Measurements from ENCODE around the gene NUDT14.
A peak's percentile ranks its signal among the peaks of the same experiment; 100 is the strongest.

Gene NUDT14

DNA sequence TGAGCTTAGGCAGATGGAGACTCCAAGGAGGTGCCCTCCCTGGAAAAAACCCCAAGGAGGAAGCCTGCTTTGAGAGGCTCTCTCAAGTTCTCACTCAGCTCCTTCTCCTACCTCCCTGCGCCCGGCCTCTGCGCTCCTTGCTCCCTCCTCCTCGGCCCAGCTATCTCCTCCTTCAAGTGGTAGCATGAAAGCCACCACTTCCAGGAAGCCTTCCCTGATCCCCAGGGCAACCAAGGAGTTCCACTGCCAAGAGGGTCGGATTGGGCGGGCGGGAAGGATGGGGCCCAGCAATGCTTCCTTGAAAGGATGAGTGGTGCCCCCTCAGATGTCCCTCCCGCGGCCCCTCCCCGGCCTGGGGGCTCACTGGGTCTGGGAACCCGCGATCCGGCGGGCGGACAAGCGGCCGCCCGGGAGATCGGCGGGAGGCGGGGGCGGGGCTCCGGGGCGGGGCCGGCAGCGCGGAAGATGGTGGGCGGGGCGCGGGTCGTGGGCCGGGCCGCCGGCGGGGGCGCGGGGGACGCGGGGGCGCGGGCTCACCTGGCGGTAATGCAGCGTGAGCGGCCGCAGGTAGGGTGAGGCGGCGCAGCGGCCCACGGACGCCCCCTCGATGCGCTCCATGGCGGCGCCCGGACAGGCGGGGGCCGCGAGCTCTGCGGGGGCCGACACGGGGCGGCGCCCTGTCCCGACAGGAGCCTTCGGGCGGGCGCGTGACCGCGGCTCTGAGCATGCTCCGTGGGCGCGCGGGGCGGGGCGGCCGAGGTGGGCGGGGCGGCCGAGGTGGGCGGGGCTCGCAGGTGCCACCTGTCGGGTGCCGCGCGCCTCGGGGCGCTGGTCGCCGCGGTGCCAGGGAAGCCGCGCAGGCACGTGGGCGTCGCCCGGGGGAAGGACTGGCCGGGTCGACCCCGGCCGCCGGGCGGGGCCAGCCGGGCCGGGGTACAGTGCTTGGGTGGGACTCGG is at the start of gene NUDT14:
Gene NUDT14 (minus strand): TSS at position 721 of the 957 bp plus-strand sequence. CDS start 103 bp downstream, at position 618.
- H3K27ac ChIP-seq (ENCODE audit: low read depth, low read length): no peak within 1 kb of the TSS

DNA sequence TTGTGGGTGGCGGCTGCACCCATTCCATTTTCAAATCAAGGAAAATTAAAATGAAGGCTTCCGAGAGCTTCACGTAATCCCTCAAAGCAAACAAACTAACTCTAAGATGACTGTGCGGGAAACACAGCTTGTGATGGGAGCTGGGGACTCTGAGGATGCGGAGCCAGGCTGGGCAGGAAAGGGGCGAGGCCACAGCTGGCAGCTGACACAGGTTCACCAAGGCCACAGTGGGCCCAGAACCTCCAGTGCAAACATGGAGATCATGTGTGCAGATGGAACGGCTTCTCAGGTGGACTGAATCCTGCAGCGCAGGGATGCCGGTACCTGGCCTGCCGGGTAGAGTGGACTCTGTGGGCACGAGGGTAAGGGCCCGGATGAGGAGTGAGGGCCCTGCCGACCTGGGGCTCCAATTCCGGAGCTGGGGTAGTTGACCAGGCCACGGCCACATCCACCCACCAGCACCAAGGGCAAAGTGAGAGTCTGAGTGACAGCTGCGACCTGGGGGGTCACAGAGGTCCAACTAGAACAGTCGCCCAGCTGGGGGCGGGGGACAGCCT is 48.1 kb upstream of the NUDT14 start:
- H3K9me3 ChIP-seq (ENCODE audit: low read length): no peaks in the 10 kb centered on the region
- H3K4me3 ChIP-seq (ENCODE audit: low read depth in 1 of 2, low read length in 2 of 2): no peak overlapping the region
- no peak overlapping the region for H3K9ac ChIP-seq (ENCODE audit: low read length)
- H3K4me1 ChIP-seq (ENCODE audit: insufficient read depth, low read length): no peaks in the 10 kb centered on the region
- peaks cover 23% of the 10 kb centered on the region for H3K36me3 ChIP-seq (ENCODE audit: insufficient read depth, low read length)
- H3K27me3 ChIP-seq (ENCODE audit: control insufficient read depth in 1 of 2, insufficient read depth in 2 of 2, low read length in 2 of 2): no peaks in the 10 kb centered on the region
- H3K27ac ChIP-seq (ENCODE audit: low read depth, low read length): no peak overlapping the region

More for the DNA sequence above, at the start of gene NUDT14:
- peaks cover 6% of the 10 kb centered on the region for H3K4me1 ChIP-seq (ENCODE audit: insufficient read depth, low read length)
- peak within 1 kb of the TSS in 1 of 2 donors; percentile 55 for H3K4me3 ChIP-seq (ENCODE audit: low read depth in 1 of 2, low read length in 2 of 2)
- H3K36me3 ChIP-seq (ENCODE audit: insufficient read depth, low read length): no peaks in the 10 kb centered on the region
- H3K9ac ChIP-seq (ENCODE audit: low read length): no peak within 1 kb of the TSS
- no peaks in the 10 kb centered on the region for H3K9me3 ChIP-seq (ENCODE audit: low read length)
- H3K27me3 ChIP-seq (ENCODE audit: control insufficient read depth in 1 of 2, insufficient read depth in 2 of 2, low read length in 2 of 2): peaks cover 0 to 11% of the 10 kb centered on the region in 2 donors

DNA sequence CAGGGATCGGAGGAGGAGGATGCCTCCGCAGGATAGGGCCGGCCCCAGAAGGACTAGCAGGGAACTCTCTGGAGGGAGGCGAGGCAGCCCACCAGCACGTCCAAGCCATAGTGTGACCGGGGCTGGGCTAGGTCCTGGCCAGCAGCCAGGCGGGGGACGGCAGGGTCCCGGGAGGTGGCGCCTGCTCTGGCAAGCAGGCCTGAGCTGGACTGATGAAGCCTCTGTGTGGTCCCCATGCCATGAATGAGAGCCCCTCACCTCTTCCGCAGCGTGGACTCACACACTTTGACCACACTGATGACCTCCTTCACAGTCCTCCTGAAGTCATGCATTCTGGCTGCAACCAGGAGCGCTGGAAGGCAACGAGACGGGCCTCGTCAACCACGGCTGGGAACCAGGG is 47.5 kb upstream of the NUDT14 start:
- peaks cover 29% of the 10 kb centered on the region for H3K36me3 ChIP-seq (ENCODE audit: insufficient read depth, low read length)
- H3K4me1 ChIP-seq (ENCODE audit: insufficient read depth, low read length): no peaks in the 10 kb centered on the region
- H3K9ac ChIP-seq (ENCODE audit: low read length): no peak overlapping the region
- H3K9me3 ChIP-seq (ENCODE audit: low read length): no peaks in the 10 kb centered on the region
- H3K4me3 ChIP-seq (ENCODE audit: low read depth in 1 of 2, low read length in 2 of 2): no peak overlapping the region
- no peaks in the 10 kb centered on the region for H3K27me3 ChIP-seq (ENCODE audit: control insufficient read depth in 1 of 2, insufficient read depth in 2 of 2, low read length in 2 of 2)
- no peak overlapping the region for H3K27ac ChIP-seq (ENCODE audit: low read depth, low read length)

DNA sequence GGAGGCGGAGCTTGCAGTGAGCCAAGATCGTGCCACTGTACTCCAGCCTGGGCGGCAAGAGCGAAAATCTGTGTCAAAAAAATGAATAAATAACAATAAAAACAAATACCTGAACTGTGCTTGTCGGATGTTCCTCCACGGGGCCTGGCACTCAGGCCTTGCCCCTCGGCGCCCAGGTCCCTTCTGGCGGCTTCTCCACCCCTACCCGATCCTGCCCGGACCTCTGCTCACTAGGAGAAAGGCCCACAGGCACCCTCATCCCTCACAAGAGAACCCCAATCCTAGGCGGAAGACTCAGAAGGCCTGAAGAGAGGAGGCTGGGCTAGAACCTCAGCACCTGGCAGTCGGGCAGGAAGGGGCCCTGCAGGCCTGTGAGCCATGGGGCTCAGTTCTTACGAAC is 46.2 kb upstream of the NUDT14 start:
- Histone ChIP-seq H3K9me3 (ENCODE audit: low read length) (no peaks in the 10 kb centered on the region), H3K27ac (ENCODE audit: low read depth, low read length) (no peak overlapping the region), H3K27me3 (ENCODE audit: control insufficient read depth in 1 of 2, insufficient read depth in 2 of 2, low read length in 2 of 2) (no peaks in the 10 kb centered on the region), H3K36me3 (ENCODE audit: insufficient read depth, low read length) (peaks cover 35% of the 10 kb centered on the region), H3K4me3 (ENCODE audit: low read depth in 1 of 2, low read length in 2 of 2) (no peak overlapping the region), H3K9ac (ENCODE audit: low read length) (no peak overlapping the region), H3K4me1 (ENCODE audit: insufficient read depth, low read length) (no peaks in the 10 kb centered on the region)

DNA sequence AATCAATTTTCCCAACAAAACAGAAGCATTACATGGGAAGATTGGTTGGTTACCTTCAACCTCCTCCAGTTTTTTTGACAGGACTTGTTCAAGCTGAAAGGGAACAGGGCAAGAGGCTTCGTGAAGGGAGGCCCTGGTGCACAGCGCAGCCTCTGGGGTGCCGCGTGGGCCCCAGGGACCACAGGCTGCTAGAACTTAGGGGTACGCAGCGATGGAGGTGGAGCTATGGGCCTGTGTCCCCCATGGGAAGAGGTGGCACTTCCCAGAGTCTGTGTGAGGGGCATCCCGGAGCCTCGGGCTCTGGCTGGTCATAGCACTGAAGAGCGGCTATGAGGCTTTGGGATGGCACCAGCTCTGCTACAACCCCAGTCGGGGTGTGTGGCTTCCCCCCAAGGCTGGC is 45.1 kb upstream of the NUDT14 start:
- Histone ChIP-seq H3K27me3 (ENCODE audit: control insufficient read depth in 1 of 2, insufficient read depth in 2 of 2, low read length in 2 of 2) (no peaks in the 10 kb centered on the region), H3K9me3 (ENCODE audit: low read length) (no peaks in the 10 kb centered on the region), H3K9ac (ENCODE audit: low read length) (no peak overlapping the region), H3K4me1 (ENCODE audit: insufficient read depth, low read length) (no peaks in the 10 kb centered on the region), H3K27ac (ENCODE audit: low read depth, low read length) (no peak overlapping the region), H3K4me3 (ENCODE audit: low read depth in 1 of 2, low read length in 2 of 2) (no peak overlapping the region), H3K36me3 (ENCODE audit: insufficient read depth, low read length) (peaks cover 46% of the 10 kb centered on the region)

DNA sequence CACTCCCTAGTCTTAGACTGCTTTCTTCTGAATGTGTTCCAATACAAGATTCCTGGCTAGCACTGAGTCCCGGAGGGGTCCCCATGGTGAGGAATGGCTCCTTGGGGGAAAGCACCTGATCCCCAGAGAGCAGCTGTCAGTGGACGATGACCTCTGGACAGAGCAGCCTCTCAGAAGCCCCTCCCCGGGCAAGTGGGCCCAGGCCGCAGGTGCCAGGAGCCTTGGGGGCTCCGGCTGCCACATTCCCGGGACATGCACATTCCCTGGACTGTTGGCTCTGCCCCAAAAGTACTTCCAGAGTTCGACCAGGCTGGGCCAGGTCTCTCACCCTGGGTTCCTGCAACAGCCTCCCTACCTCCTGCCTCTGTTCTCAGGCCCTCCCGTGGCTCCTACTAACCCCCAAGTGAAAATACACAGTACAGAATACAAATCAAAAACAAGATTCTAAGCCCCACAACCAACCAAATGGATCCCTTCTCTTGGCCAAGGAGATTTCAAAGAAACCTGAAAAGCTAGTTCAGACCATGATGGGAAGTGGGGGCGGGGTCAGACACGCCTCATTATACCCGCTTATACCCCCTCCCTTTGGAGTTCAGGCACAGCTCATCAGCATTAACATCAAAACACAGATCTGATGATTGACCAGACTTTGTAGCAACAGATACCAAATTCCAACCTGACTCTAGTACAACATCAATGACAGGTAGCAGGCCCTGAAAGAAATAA is 43.9 kb upstream of the NUDT14 start:
- H3K27ac ChIP-seq (ENCODE audit: low read depth, low read length): no peak overlapping the region
- H3K4me1 ChIP-seq (ENCODE audit: insufficient read depth, low read length): peaks cover 8% of the 10 kb centered on the region
- H3K27me3 ChIP-seq (ENCODE audit: control insufficient read depth in 1 of 2, insufficient read depth in 2 of 2, low read length in 2 of 2): no peaks in the 10 kb centered on the region
- peaks cover 47% of the 10 kb centered on the region for H3K36me3 ChIP-seq (ENCODE audit: insufficient read depth, low read length)
- H3K9me3 ChIP-seq (ENCODE audit: low read length): no peaks in the 10 kb centered on the region
- no peak overlapping the region for H3K4me3 ChIP-seq (ENCODE audit: low read depth in 1 of 2, low read length in 2 of 2)
- no peak overlapping the region for H3K9ac ChIP-seq (ENCODE audit: low read length)

DNA sequence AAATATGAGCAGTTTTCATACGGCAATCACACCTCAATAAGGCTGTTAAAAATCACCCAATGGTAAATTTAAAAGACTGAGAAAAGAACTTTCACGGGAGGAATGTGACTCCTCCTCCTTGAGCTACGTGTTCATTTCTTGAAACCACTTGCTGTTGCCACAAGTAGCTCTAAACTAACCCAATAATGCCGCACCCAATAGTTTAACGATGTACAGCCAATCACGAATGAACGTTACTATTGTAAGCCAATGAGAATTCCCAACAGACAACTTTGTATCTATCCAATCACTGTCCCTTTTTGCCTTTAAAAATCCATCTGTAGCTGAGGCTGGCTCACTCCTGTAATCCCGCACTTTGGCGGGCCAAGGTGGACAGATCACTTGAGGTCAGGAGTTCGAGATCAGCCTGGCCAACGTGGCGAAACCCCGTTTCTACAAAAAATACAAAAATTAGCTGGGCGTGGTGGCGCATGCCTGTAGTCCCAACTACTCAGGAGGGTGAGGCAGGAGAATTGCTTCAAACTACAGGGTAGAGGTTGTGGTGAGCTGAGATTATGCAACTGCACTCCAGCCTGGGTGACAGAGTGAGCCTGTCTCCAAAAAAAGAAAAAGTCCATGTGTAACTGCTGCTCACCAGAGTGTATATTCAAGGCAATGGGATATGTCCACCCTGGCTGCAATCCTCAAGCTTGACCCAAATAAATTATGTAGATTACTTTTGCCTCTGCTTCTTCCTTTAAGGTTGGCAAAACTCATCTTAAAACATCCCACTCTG is 42.8 kb upstream of the NUDT14 start:
- H3K27me3 ChIP-seq (ENCODE audit: control insufficient read depth in 1 of 2, insufficient read depth in 2 of 2, low read length in 2 of 2): no peaks in the 10 kb centered on the region
- H3K36me3 ChIP-seq (ENCODE audit: insufficient read depth, low read length): peaks cover 56% of the 10 kb centered on the region

DNA sequence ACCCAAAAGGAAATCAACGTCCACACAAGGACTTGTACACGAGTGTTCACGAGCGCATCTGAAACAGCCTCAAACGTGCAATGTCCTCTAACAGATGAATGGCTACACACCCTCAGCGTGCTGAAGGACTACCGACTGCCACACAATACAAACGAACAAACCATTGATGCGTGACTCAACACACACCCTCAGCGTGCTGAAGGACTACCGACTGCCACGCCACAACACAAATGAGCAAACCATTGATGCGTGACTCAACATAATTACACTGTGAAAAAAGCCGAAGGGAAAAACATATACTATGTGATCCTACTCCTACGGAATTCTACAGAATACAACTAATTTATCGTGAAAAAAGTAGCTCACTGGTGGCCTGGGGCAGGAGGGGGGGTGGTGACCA is 42.1 kb upstream of the NUDT14 start:
- H3K4me1 ChIP-seq (ENCODE audit: insufficient read depth, low read length): peaks cover 8% of the 10 kb centered on the region
- peaks cover 63% of the 10 kb centered on the region for H3K36me3 ChIP-seq (ENCODE audit: insufficient read depth, low read length)
- no peaks in the 10 kb centered on the region for H3K27me3 ChIP-seq (ENCODE audit: control insufficient read depth in 1 of 2, insufficient read depth in 2 of 2, low read length in 2 of 2)
- H3K9me3 ChIP-seq (ENCODE audit: low read length): no peaks in the 10 kb centered on the region
- no peak overlapping the region for H3K4me3 ChIP-seq (ENCODE audit: low read depth in 1 of 2, low read length in 2 of 2)
- H3K27ac ChIP-seq (ENCODE audit: low read depth, low read length): no peak overlapping the region
- no peak overlapping the region for H3K9ac ChIP-seq (ENCODE audit: low read length)

More for the DNA sequence above, 42.8 kb upstream of the NUDT14 start:
- peaks cover 8% of the 10 kb centered on the region for H3K4me1 ChIP-seq (ENCODE audit: insufficient read depth, low read length)
- no peak overlapping the region for H3K4me3 ChIP-seq (ENCODE audit: low read depth in 1 of 2, low read length in 2 of 2)
- no peaks in the 10 kb centered on the region for H3K9me3 ChIP-seq (ENCODE audit: low read length)
- H3K27ac ChIP-seq (ENCODE audit: low read depth, low read length): no peak overlapping the region
- H3K9ac ChIP-seq (ENCODE audit: low read length): no peak overlapping the region

DNA sequence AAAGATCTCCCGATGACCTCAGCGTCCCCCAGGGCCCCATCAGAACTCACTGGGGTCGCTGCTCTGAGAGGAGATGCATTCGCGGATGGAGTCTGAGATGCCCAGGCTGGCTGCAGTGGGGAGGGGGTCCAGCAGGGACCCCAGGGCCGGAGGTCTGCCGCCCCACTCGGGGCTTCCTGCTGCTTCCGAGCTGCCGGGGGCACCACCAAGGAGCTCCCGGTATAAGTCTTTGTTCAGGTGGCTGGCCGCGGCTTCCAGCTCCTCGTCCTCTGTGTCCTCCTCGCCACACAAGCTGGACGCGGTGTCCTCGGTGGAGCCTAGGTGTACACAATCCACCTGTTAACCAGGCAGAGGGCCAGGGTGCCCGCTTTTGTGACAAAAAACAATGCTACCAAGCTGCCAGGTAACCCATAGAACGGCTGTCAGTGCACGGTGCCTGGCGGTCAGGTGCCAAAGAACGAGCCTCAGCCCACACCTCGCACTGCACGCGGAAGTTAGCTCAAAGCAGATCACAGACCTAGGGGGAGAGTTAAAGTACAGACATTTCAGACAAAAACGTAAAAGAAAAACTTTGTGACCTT is 40.6 kb upstream of the NUDT14 start:
- Histone ChIP-seq H3K27me3 (ENCODE audit: control insufficient read depth in 1 of 2, insufficient read depth in 2 of 2, low read length in 2 of 2) (no peaks in the 10 kb centered on the region), H3K4me3 (ENCODE audit: low read depth in 1 of 2, low read length in 2 of 2) (no peak overlapping the region), H3K36me3 (ENCODE audit: insufficient read depth, low read length) (peaks cover 62% of the 10 kb centered on the region), H3K9ac (ENCODE audit: low read length) (no peak overlapping the region), H3K4me1 (ENCODE audit: insufficient read depth, low read length) (peaks cover 8% of the 10 kb centered on the region), H3K9me3 (ENCODE audit: low read length) (no peaks in the 10 kb centered on the region), H3K27ac (ENCODE audit: low read depth, low read length) (peak overlapping the region; percentile 27)

DNA sequence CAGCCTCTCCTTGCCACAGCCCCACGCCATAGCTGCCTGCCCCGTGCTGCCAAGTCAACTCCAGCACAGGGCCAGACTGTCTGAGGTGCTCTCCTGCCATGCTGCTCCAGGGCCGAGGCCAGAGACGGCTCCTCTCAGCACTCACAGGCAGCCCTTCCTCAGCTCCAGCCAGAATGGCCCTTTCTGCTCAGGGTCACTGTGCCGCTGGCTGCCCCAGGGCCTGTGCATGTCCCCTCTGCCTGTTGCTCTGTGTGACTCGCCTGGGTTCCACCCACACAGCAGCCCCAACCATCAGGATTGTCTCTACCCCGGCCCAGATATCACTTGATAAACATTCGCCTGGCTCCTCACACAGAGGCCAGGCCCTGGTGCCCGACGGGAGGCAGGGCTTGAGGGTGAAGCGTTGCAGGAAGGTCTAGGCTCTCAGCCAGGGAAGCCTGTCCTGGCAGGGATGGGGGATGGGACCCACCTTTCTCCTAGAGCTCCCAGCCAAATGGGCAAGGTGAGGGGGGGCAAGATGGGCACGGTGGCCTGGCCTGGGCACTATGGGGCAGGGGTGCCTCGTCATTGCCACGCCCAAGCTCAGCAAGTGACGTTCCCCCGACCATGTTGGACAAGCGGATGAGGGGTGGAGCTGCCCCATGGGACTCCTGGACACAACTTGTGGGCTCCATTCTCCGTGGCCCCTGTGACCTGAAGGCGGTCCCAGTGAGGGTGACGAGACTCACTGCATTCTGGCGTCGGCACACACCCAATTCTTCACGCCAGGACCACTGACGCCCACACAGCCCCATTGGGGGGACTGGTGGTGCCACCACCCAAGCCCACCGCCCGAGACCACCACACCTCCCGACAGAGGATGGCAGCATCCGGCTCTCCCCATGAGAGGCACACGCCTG is 39.8 kb upstream of the NUDT14 start:
- no peaks in the 10 kb centered on the region for H3K9me3 ChIP-seq (ENCODE audit: low read length)
- no peak overlapping the region for H3K4me3 ChIP-seq (ENCODE audit: low read depth in 1 of 2, low read length in 2 of 2)
- H3K4me1 ChIP-seq (ENCODE audit: insufficient read depth, low read length): peaks cover 8% of the 10 kb centered on the region
- no peak overlapping the region for H3K9ac ChIP-seq (ENCODE audit: low read length)
- peak overlapping the region; percentile 27 for H3K27ac ChIP-seq (ENCODE audit: low read depth, low read length)
- no peaks in the 10 kb centered on the region for H3K27me3 ChIP-seq (ENCODE audit: control insufficient read depth in 1 of 2, insufficient read depth in 2 of 2, low read length in 2 of 2)
- H3K36me3 ChIP-seq (ENCODE audit: insufficient read depth, low read length): peaks cover 61% of the 10 kb centered on the region
